Measurements from ENCODE around the gene UNK. TPM values are rescaled to one million over a fixed set of nuclear protein-coding genes. Genes with fewer than 3 reads are reported as not detected.
"Not testable (repeated sequence)": the region's sequence is repeated elsewhere in the genome, so short reads cannot be mapped to it uniquely, and the experiment has no call there.

The UNK gene
- polyA plus RNA-seq, 3 donors = 28.5 to 32.3 (median 32.0) TPM

DNA sequence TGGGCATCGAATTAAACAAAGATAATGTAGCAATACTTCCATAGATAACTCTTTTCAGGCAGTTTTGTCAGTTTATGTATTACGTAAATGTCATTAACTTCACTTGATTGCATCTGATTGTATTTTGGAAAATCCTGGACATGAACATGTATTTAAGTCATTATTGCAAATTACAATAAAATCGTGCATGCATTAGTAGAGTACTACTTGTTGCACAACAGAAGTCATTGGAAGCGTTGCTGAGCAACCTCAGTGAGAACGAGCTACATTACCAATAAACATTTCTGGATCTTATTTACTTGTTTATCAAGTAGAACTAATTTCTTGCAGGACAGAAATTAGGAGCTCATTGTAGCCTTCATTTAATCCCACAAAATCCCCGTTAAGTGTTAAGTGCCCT lies 6.6 kb downstream of the UNK start:
- no peak for DNase-seq (ENCODE audit: low read depth in 3 of 3, low spot score in 2 of 3)

- DNase-seq (ENCODE audit: low read depth in 3 of 3, low spot score in 2 of 3) = no peak
Measured at GRCh38 chr17:75793460-75793859, 8.9 kb downstream of the UNK start.

DNA sequence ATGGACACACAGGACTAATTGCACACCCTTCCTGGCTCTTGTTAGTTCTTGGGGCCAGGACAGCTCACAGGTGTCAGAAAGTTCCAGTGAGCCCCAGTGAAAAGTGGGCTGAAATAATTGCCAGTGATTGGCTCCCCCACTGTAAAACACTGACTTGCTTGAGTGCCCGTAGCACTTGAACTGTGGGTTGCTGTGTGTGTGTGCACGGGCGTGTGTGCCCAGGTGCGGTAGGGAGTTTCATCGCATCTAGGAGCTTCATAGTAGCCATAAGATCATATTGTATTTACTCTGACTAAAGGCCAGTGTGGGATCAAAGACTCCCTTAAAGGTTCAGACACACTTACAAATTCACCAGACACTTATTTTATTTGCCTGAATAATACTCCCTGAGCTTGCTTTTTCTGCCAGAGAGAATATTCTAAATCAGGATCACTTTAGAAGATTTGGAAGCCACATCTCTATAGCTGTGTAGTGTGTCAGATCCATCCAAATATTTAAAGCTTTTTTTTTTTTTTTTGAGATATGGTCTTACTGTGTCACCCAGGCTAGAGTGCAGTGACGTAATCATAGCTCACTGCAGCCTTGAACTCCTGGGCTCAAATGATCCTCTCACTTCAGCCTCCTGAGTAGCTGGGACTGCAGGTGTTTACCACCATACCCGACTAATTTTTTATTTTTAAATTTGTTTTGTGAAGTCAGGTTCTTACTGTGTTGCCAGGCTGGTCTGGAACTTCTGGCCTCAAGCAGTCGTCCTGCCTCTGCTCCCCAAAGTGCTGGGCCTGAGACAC lies 11.4 kb downstream of the UNK start:
- DNase-seq (ENCODE audit: low read depth in 3 of 3, low spot score in 2 of 3) = no peak

DNA sequence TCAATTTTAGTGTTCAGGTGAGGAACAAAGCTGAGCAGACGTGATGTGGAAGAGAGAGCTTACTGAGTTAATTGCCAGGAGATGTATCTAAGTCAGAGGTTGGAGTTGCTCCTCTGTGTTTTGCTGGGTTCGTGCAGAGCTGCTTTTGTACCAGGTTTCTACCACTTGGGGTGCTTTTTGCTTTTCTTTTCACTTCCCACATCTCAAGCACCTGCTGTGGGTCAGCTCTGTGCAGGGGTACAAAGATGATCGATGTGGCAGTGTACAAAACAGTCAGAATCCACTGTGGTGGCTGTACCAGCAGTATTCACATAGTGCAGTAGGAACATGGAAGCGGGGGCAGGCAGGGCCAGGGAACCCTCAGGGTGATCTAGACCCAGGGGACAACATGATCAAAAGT lies 14.8 kb downstream of the UNK start:
- DNase-seq (ENCODE audit: low read depth in 3 of 3, low spot score in 2 of 3) = no peak

- no peak for DNase-seq (ENCODE audit: low read depth in 3 of 3, low spot score in 2 of 3)
Measured at GRCh38 chr17:75803883-75804282, 19.3 kb downstream of the UNK start.

DNA sequence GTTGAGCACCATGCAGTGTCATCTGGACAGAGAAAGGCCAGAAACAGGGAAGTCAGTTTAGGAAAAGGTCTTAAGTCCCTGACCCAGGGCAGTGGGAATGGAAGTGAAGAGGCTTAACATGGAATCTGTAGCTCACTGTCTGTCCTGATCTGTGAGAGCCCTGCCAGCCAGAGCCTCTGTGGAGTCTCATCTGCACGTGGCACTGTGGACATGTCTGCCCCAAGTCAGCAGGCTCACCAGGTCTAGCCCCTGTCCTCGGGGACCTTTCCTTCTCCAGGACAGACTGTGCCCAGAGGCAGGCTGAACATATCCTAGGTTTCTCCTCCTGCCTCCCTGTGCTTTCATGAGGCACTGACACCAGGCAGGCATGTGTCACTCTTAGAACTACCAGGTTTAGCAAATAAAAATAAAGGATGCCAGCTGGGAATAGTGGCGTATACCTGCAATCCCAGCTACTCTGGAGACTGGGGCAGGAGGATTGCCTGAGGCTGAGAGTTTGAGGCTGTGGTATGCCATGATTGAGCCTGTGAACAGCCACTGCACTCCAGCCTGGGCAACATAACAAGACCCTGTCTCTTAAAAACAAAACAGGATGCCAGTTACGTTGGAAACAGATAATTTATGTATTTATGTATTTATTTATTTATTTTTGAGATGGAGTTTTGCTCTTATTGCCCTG lies 22.4 kb downstream of the UNK start:
- DNase-seq (ENCODE audit: low read depth in 3 of 3, low spot score in 2 of 3) = no peak

DNA sequence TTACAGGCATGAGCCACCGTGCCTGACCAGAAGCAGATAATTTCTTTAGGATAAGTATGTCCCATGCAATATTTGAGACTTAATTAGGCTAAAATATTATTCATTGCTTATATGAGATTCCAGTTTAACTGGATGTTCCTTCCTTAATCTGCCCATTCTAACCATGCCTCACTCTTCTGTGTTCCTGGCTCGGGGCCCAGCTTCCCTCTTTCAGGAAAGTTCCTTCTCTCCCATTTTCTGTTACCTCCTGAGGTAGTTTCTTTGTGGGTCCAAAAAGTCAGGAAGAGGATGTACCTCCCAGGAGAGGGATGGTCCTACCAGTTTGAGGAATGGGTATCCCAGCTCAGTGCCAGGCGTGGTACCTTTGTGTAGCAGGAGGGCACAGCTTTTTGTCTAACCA lies 23.3 kb downstream of the UNK start:
- DNase-seq (ENCODE audit: low read depth in 3 of 3, low spot score in 2 of 3) = no peak

DNA sequence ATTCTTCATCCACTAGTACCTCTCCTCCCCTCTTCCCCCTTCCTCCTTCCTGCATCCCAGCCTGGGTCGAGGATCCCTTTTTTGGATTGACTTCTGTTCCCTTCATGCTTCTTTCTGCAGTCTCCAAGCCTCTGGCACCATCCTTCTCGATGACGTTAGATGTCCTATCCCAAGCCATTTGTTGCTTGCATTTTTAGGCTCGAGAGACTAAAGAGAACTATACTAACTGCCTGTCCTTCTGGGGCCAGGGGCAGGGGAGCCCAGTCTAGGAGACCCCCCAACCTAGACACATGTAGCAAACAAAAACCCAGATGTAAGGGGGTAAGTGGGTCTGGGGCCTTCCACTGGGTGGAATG lies 23.9 kb downstream of the UNK start:
- DNase-seq (ENCODE audit: low read depth in 3 of 3, low spot score in 2 of 3) = no peak

- no peak for DNase-seq (ENCODE audit: low read depth in 3 of 3, low spot score in 2 of 3)
Measured at GRCh38 chr17:75808905-75809621, 24.5 kb downstream of the UNK start.

DNA sequence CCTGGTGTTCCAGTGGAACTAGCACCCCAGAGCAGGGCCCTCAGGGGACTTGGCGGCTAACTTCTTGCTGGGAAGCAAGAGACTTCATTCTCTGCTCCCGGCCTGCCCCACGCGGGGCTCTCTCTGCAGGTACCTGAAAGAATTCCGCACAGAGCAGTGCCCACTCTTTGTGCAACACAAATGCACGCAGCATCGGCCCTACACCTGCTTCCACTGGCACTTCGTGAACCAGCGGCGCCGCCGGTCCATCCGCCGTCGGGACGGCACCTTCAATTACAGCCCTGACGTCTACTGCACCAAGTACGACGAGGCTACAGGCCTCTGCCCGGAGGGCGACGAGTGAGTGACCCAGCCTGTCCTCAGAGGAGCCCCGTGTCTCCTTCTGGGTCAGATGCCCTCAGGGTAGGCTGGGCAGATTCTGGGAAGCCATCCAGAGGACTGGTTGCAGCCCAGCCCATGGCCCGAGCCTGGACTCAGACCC lies 25.1 kb downstream of the UNK start:
- no peak for DNase-seq (ENCODE audit: low read depth in 3 of 3, low spot score in 2 of 3)

DNA sequence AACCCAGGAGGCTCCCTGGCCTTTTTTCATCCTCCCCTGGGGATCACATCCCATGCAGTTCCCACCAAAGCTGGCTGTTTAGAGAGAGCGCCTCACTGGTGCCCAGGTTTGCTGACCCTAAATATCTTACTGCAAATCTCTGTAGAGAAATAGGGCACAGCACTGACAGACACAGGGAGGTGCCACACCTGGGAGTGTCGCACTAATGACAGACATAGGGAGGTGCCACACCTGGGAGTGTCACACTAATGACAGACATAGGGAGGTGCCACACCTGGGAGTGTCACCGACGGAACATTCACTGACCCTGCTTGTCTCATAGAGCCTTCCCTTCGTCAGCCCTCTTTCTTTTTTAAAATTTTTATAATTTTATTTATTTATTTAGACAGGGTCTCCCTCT lies 25.6 kb downstream of the UNK start:
- DNase-seq (ENCODE audit: low read depth in 3 of 3, low spot score in 2 of 3) = no peak

- DNase-seq (ENCODE audit: low read depth in 3 of 3, low spot score in 2 of 3) = not testable (repeated sequence)
Measured at GRCh38 chr17:75810756-75811155, 26.1 kb downstream of the UNK start.

- no peak for DNase-seq (ENCODE audit: low read depth in 3 of 3, low spot score in 2 of 3)
Measured at GRCh38 chr17:75811174-75811573, 26.6 kb downstream of the UNK start.

- no peak for DNase-seq (ENCODE audit: low read depth in 3 of 3, low spot score in 2 of 3)
Measured at GRCh38 chr17:75812096-75813013, 27.7 kb downstream of the UNK start.

DNA sequence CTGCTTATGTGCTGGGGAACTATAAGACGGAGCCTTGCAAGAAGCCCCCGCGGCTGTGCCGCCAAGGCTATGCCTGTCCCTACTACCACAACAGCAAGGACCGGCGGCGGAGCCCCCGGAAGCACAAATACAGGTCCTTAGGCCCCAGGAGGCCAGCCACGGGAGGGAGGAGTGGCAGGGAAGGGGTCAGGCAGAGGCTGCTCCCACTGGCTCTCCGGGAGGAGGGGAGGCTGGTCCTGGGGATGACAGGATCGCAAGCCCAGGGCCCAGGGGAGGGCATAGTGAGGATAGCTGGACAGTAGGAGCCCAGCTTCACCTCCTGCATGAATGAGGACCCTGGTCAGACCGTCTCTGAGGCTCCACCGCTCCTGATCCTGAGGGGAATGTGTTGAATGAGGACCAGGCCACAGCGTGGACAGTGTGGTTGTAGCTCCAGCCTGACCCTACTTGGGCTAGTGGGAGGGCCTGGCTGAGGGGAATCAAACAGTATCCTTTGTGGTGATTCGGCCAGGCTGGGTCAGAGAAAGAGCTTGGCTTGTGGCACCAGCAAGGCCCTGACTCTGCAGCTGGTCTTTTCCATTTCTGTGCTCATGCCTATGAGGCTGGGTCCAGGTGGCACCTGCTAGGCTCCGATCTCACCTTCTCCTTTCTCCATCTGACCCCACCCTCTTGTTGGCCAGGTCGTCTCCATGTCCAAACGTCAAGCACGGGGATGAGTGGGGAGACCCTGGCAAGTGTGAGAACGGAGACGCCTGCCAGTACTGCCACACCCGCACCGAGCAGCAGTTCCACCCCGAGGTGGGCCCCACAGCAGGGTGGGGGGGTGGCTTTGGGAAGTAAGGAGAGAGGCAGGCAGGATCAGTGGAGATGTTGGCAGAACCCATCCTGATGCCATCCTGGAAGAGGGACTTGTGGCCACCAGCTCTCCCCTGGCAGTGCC lies 28.7 kb downstream of the UNK start:
- no peak for DNase-seq (ENCODE audit: low read depth in 3 of 3, low spot score in 2 of 3)

DNA sequence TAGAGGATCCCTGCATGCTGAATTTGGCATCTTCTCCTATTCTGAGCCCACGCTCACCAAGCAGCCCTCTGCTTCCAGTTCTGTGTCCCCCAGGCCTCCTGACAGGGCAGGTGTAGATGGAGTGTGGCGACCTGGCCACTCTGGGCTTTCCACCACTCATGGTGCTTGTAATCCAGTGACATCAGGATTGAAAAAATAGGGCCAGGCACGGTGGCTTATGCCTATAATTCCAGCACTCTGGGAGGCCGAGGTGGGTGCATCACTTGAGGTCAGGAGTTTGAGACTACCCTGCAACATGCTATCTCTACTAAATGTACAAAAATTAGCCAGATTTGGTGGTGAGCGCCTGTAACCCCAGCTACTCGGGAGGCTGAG lies 29.4 kb downstream of the UNK start:
- DNase-seq (ENCODE audit: low read depth in 3 of 3, low spot score in 2 of 3) = no peak

- DNase-seq (ENCODE audit: low read depth in 3 of 3, low spot score in 2 of 3) = no peak
Measured at GRCh38 chr17:75814900-75815373, 30.3 kb downstream of the UNK start.

- no peak for DNase-seq (ENCODE audit: low read depth in 3 of 3, low spot score in 2 of 3)
Measured at GRCh38 chr17:75815399-75815798, 30.8 kb downstream of the UNK start.

GRCh38 chr17:75816693-75817092 lies 32.1 kb downstream of the UNK start:
- no peak for DNase-seq (ENCODE audit: low read depth in 3 of 3, low spot score in 2 of 3)

Measured in right renal cortex interstitium (tissue), 3 donors.